Thoracic aorta (tissue), 2 donors: ENCODE results near the gene ITGA8. TPM values are rescaled to one million over a fixed set of nuclear protein-coding genes. Genes with fewer than 3 reads are reported as not detected.
A peak's percentile ranks its signal among the peaks of the same experiment; 100 is the strongest.
"Not testable (repeated sequence)": the region's sequence is repeated elsewhere in the genome, so short reads cannot be mapped to it uniquely, and the experiment has no call there.

ENCODE experiments used
- ATAC-seq: fragments of 150-250 bp; one replicate; pipeline ENCODE4 v1.8.0; 2017; ENCODE audit warnings: low read depth; ENCODE audit not compliant: insufficient number of reproducible peaks, low FRiP score
- DNase-seq: peaks from one replicate; pipeline ENCODE4 v3.0.0-alpha.2; 2020; ENCODE audit warnings: low spot score
- H3K27ac ChIP-seq, 2 donors: fragments of 200-600 bp; sonication (generic); 1 replicate in 1 of 2; 2 replicates in 1 of 2; pipeline ENCODE4 v1.5.1; 2016; ENCODE audit warnings: mild to moderate bottlenecking in 2 of 2, moderate library complexity in 2 of 2
- H3K27me3 ChIP-seq: fragments of 200-600 bp; sonication (generic); replicated peaks from 2 replicates; pipeline ENCODE4 v1.6.0; 2016; ENCODE audit warnings: mild to moderate bottlenecking; ENCODE audit not compliant: insufficient read depth
- H3K36me3 ChIP-seq: fragments of 200-600 bp; sonication (generic); one replicate; pipeline ENCODE4 v1.5.1; 2016
- H3K4me1 ChIP-seq, 2 donors: fragments of 200-600 bp; sonication (generic); 1 replicate in 1 of 2; 2 replicates in 1 of 2; pipeline versions ENCODE4 v1.5.1 to v1.6.0; 2016; ENCODE audit warnings: low read depth in 2 of 2, mild to moderate bottlenecking in 1 of 2; ENCODE audit not compliant: control insufficient read depth in 1 of 2
- H3K4me3 ChIP-seq: fragments of 200-600 bp; sonication (generic); 2 replicates; pipeline ENCODE4 v1.5.1; 2016; ENCODE audit warnings: mild to moderate bottlenecking
- H3K9me3 ChIP-seq: fragments of 200-600 bp; sonication (generic); 2 replicates; pipeline ENCODE4 v1.5.1; 2016
- total RNA-seq, 2 donors: library from RNA; depleted of rRNA; stranded (reverse); fragments of >200 nt; gene quantifications; one replicate each; pipeline versions ENCODE4 v1.1.0 to v1.2.3, GENCODE V29; 2016
- TF ChIP-seq, protein P1 (sequence below): fragments of 200-600 bp; sonication (generic); IDR thresholded peaks from one replicate; pipeline ENCODE4 v1.5.1; 2019; ENCODE audit warnings: antibody characterized with exemption

ITGA8 gene
- total RNA-seq, 2 donors from 2014 or later = 1,137 to 1,173 TPM

DNA sequence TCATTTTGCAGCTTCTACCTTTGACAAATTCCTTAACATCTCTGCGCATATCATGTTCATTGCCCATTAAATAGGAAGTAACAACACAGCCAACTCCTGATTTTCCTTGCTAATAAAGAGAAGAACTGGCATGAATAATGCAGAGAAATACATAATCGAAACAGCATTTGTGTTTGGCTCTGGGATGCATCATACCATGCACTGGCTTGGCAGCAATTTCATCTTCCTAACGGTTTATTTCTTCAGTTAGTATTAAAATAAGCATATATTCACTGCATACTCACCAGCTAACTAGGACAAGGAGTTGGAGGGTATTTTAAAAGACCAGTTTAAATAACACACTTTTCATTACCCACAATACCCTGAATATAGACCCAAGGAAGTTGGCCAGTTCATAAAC, 132.5 kb downstream of the ITGA8 start:
- ATAC-seq = no peak
- H3K36me3 ChIP-seq = peaks cover 50% of the 10 kb centered on the region
- no peak overlapping the region for H3K27ac ChIP-seq
- no peak overlapping the region for H3K4me3 ChIP-seq
- peaks cover 0 to 31% of the 10 kb centered on the region in 2 donors for H3K4me1 ChIP-seq
- TF ChIP-seq, protein P1, sequence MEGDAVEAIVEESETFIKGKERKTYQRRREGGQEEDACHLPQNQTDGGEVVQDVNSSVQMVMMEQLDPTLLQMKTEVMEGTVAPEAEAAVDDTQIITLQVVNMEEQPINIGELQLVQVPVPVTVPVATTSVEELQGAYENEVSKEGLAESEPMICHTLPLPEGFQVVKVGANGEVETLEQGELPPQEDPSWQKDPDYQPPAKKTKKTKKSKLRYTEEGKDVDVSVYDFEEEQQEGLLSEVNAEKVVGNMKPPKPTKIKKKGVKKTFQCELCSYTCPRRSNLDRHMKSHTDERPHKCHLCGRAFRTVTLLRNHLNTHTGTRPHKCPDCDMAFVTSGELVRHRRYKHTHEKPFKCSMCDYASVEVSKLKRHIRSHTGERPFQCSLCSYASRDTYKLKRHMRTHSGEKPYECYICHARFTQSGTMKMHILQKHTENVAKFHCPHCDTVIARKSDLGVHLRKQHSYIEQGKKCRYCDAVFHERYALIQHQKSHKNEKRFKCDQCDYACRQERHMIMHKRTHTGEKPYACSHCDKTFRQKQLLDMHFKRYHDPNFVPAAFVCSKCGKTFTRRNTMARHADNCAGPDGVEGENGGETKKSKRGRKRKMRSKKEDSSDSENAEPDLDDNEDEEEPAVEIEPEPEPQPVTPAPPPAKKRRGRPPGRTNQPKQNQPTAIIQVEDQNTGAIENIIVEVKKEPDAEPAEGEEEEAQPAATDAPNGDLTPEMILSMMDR = no peak
- no peaks in the 10 kb centered on the region for H3K27me3 ChIP-seq
- DNase-seq = no peak
- H3K9me3 ChIP-seq = no peaks in the 10 kb centered on the region

DNA sequence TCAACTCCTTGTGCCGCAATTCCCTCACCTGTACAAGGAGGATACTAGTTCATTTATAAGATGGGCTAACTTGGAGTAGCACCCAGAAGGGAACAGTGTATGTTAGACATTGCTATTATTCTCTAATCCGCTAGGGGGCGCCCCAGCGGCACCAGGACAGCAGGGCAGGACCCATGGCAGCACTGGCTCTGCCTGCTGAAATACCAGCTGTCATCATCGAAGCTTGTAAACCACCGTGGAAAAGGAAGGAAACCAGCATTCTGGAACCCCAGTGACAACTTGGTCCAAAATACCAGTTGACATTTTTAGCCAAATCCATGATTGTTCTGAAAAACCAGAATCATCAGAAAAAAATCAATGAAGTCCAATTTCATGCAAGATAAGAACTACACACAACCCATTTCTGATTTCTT, 134.4 kb downstream of the ITGA8 start:
- Histone ChIP-seq H3K9me3 (no peaks in the 10 kb centered on the region), H3K27ac (peak overlapping the region; percentile 15 to 50), H3K4me1 (peaks cover 3 to 47% of the 10 kb centered on the region in 2 donors), H3K4me3 (no peak overlapping the region), H3K27me3 (no peaks in the 10 kb centered on the region), H3K36me3 (peaks cover 51% of the 10 kb centered on the region)
- DNase-seq = no peak
- TF ChIP-seq, protein P1 = peak; percentile 88
- peak; percentile 29 for ATAC-seq

DNA sequence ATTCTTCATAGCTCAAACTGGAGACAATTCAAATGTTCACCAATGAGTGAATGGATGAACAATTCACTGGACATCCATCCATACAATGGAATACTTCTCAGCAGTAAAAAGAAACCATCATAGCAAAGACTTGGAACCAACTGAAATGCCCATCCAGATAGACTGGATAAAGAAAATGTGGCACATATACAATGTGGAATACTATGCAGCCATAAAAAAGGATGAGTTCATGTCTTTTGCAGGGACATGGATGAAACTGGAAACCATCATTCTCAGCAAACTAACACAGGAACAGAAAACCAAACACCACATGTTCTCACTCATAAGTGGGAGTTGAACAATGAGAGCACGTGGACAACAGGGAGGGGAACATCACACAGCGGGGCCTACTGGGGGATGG, 136.8 kb downstream of the ITGA8 start:
- H3K27ac ChIP-seq, DNase-seq, H3K4me3 ChIP-seq, H3K27me3 ChIP-seq, ATAC-seq, H3K9me3 ChIP-seq: not testable (repeated sequence)
- H3K4me1 ChIP-seq = peaks cover 8 to 52% of the 10 kb centered on the region in 2 donors
- peaks cover 38% of the 10 kb centered on the region for H3K36me3 ChIP-seq

DNA sequence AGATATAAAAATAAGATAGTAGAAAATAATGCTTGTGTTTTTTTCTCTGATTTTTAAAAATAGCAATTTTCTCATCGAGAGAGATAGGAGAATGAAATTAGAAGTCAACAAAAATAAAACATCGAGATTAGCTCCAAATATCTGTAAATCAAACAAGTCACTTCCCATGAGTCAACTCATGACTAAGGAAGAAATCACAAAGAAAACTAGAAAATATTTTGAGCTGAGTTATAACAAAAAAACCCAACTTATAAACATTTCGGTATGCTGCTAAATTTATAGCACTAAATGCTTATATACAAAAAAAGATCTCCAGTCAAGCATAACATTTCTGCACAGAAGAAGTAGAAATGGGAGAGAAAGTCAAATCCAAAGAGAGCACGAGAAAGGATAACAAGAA, 140.1 kb downstream of the ITGA8 start:
- ATAC-seq (no peak), DNase-seq (no peak)
- TF ChIP-seq, protein P1 = no peak
- H3K4me3 ChIP-seq = no peak overlapping the region
- H3K9me3 ChIP-seq = no peaks in the 10 kb centered on the region
- H3K27me3 ChIP-seq = no peaks in the 10 kb centered on the region
- H3K4me1 ChIP-seq = peaks cover 8 to 39% of the 10 kb centered on the region in 2 donors
- peak overlapping the region; percentile 23 to 45 for H3K27ac ChIP-seq
- peaks cover 55% of the 10 kb centered on the region for H3K36me3 ChIP-seq

DNA sequence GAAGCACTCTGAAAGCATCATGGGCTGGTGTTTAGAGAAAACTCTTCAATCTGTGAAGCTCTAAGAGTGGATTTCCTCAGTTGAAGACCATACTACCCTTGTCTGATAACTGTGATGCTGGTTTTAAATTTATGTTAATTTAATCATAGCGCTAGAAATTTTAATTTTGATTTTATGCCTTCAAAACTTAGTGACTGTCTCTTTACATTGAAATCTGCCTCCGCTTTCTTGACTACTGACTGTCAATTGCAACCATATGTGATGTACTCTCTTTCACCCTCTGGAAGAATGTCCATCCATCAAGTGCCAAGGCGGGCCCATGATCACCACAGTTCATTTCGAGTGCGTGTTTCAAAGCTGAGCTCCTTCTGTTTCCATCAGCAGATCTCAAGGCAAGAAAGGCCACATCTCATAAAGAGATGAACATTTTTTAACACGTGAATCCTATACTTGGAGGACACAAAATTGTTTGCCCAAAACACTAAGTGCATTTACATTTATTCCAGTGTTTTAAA, 147.1 kb downstream of the ITGA8 start:
- Histone ChIP-seq H3K27me3 (no peaks in the 10 kb centered on the region), H3K27ac (peak overlapping the region in 1 of 2 donors; percentile 64), H3K36me3 (peaks cover 52% of the 10 kb centered on the region), H3K4me3 (no peak overlapping the region), H3K9me3 (no peaks in the 10 kb centered on the region), H3K4me1 (peaks cover 21 to 61% of the 10 kb centered on the region in 2 donors)
- ATAC-seq (no peak), DNase-seq (no peak)
- TF ChIP-seq, protein P1 = no peak

DNA sequence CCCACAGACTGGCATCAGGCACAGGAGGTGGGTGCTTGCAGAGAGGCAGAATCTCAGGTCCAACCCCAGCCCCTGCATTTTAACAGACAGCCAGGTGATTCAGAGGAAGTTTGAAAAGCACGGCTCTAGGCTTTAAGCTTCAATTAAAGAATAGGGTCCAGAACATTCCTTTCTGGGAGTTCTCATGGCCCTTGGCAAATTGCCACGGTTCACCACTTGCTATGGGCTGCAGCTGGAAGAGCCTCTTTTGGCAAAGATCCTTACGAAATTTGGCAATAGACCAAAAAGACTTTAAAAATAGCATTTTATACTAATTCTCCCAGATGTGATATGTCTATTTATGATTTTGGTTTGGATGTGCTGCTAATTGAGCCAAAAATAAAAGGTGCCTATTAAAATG, 148.1 kb downstream of the ITGA8 start:
- Histone ChIP-seq H3K27me3 (no peaks in the 10 kb centered on the region), H3K27ac (peak overlapping the region; percentile 31 to 64), H3K36me3 (peaks cover 47% of the 10 kb centered on the region), H3K4me1 (peaks cover 22 to 63% of the 10 kb centered on the region in 2 donors), H3K4me3 (no peak overlapping the region), H3K9me3 (no peaks in the 10 kb centered on the region)
- TF ChIP-seq, protein P1 = no peak
- ATAC-seq = no peak
- peak; percentile 25 for DNase-seq
